HepG2 (cell line): ENCODE data around the gene ANKRD39. TPM values are rescaled to one million over a fixed set of nuclear protein-coding genes. Genes with fewer than 3 reads are reported as not detected.

Experiments
- ARID2 ChIP-seq: sonication (generic); formaldehyde crosslinking; IDR thresholded peaks from 2 replicates; pipeline ENCODE4 v1.8.1; 2022; ENCODE audit warnings: mild to moderate bottlenecking, missing genetic modification reagents, borderline replicate concordance
- ATF3 ChIP-seq: sonication (generic); formaldehyde crosslinking; IDR thresholded peaks from 2 replicates; pipeline ENCODE4 v1.4.0; 2020; ENCODE audit warnings: missing genetic modification reagents
- HBP1 ChIP-seq: IDR thresholded peaks from 2 replicates; pipeline ENCODE4 v1.6.1; 2016; ENCODE audit warnings: low read depth, control low read depth
- NCOA1 ChIP-seq: sonication (generic); formaldehyde crosslinking; IDR thresholded peaks from 2 replicates; pipeline ENCODE4 v1.9.0; 2021; ENCODE audit warnings: missing genetic modification reagents
- RERE ChIP-seq: IDR thresholded peaks from 2 replicates; pipeline ENCODE4 v1.6.1; 2016; ENCODE audit warnings: low read depth, missing genetic modification reagents, missing compliant biosample characterization
- SRY ChIP-seq: sonication (generic); formaldehyde crosslinking; IDR thresholded peaks from 2 replicates; pipeline ENCODE4 v1.8.0; 2022; ENCODE audit warnings: mild to moderate bottlenecking, missing genetic modification reagents
- TEAD3 ChIP-seq: optimal IDR thresholded peaks from 2 replicates; pipeline ENCODE3; 2016; ENCODE audit warnings: borderline replicate concordance
- ZFP62 ChIP-seq: sonication (generic); formaldehyde crosslinking; IDR thresholded peaks from 2 replicates; pipeline ENCODE4 v1.4.0; 2020; ENCODE audit warnings: missing genetic modification reagents
- ZNF572 ChIP-seq: sonication (generic); formaldehyde crosslinking; IDR thresholded peaks from 2 replicates; pipeline ENCODE4 v1.5.1; 2020; ENCODE audit warnings: mild to moderate bottlenecking, missing genetic modification reagents
- ZNF775 ChIP-seq: sonication (generic); formaldehyde crosslinking; IDR thresholded peaks from 2 replicates; pipeline ENCODE4 v1.4.0; 2020; ENCODE audit warnings: missing genetic modification reagents, mild to moderate bottlenecking, moderate library complexity, borderline replicate concordance
- ZSCAN21 ChIP-seq: sonication (generic); formaldehyde crosslinking; IDR thresholded peaks from 2 replicates; pipeline ENCODE4 v1.8.0; 2022; ENCODE audit warnings: mild to moderate bottlenecking, missing genetic modification reagents, moderate library complexity, borderline replicate concordance
- ZSCAN9 ChIP-seq: IDR thresholded peaks from 2 replicates; pipeline ENCODE4 v1.6.1; 2016; ENCODE audit warnings: borderline replicate concordance
- polyA plus RNA-seq, 8 experiments: library from polyadenylated mRNA; depleted of rRNA in 3 of 8; stranded (reverse) in 7 of 8; unstranded in 1 of 8; fragments of >200 nt; fragmentation: Illumina TruSeq in 4 of 8; extraction: Trizol in 4 of 8; gene quantifications; 2 replicates each; pipeline versions ENCODE4 v1.2.1 to v1.2.3, GENCODE V29; 2011 to 2016; ENCODE audit warnings: low read depth in 4 of 8, missing spikeins in 1 of 8, mixed read lengths in 1 of 8; ENCODE audit not compliant: insufficient read depth in 1 of 8
- total RNA-seq, 5 experiments: library from RNA; depleted of rRNA; stranded (reverse); fragments of >200 nt; fragmentation: Illumina TruSeq; extraction: Trizol; gene quantifications; 2 replicates each; pipeline ENCODE4 v1.2.3, GENCODE V29; 2016; ENCODE audit warnings: low read depth in 1 of 5
- TF ChIP-seq, protein P1 (sequence below): sonication (generic); formaldehyde crosslinking; IDR thresholded peaks from 2 replicates; pipeline ENCODE4 v1.4.0; 2020; ENCODE audit warnings: missing genetic modification reagents
- TF ChIP-seq, protein P2 (sequence below): sonication (generic); formaldehyde crosslinking; IDR thresholded peaks from 2 replicates; pipeline ENCODE4 v1.4.0; 2020; ENCODE audit warnings: missing genetic modification reagents, mild to moderate bottlenecking, borderline replicate concordance
- TF ChIP-seq, protein P3 (sequence below): sonication (generic); formaldehyde crosslinking; IDR thresholded peaks from 2 replicates; pipeline ENCODE4 v1.9.0; 2022; ENCODE audit warnings: low read depth, missing genetic modification reagents

Gene ANKRD39
- total and polyA plus RNA-seq, 2 of the 13 experiments (the other 11 are each of a cell fraction or from before 2014, with no cell fraction given), result 23.2 to 24.8 TPM

DNA sequence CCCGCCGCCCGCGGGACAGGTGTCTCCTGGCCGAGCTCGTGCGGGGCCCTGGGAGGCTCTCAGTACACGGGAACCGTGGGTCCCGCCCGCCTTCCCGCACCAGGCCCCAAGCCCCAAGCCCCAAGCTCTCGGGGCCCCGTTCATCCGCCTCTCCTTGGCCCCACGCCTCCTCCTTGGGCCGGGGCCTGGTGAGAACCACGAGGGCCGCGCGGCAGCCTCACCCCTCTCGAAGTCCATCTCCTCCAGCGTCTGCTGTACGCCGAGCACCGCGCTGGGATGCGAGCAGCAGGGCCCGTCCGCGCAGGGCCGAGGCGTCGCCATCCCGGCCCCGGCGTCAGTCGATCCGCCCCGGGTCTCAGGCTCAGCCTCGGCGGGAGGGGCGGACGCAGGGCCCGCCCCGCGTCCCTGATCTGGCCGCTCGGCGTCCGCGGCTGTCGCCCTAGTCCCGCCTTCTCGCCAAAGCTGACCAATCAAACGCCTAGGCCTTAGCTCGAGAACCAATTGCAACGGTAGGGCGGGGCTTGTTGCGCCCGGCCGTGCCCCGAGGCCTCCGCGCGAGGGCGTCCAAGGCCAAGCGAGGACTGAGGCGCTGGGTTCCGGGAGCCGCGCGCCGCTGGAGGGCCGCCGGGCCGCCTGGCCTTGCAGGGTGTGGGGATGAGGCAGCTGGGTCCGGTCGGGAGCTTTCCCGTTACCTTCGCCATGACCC, at the start of gene ANKRD39 (continued):
- TF ChIP-seq, protein P1, sequence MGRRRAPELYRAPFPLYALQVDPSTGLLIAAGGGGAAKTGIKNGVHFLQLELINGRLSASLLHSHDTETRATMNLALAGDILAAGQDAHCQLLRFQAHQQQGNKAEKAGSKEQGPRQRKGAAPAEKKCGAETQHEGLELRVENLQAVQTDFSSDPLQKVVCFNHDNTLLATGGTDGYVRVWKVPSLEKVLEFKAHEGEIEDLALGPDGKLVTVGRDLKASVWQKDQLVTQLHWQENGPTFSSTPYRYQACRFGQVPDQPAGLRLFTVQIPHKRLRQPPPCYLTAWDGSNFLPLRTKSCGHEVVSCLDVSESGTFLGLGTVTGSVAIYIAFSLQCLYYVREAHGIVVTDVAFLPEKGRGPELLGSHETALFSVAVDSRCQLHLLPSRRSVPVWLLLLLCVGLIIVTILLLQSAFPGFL (CRISPR knock-in tag), result 0 out of 2 replicates have a peak, but pooled peaks have one; percentile 76
- TF ChIP-seq ZSCAN21 (CRISPR knock-in tag) (peak; percentile 85), RERE (no peak), TEAD3 (CRISPR knock-in tag) (peak; percentile 34), HBP1 (CRISPR knock-in tag) (peak; percentile 93), ATF3 (CRISPR knock-in tag) (no peak; the same call in 1 of the 2 replicates), ZNF775 (CRISPR knock-in tag) (peak; percentile 61; the same call in 1 of the 2 replicates), ZFP62 (CRISPR knock-in tag) (no peak), ZNF572 (CRISPR knock-in tag) (0 out of 2 replicates have a peak, but pooled peaks have one; percentile 61), NCOA1 (CRISPR knock-in tag) (peak; percentile 83; the same call in 1 of the 2 replicates), ARID2 (CRISPR knock-in tag) (0 out of 2 replicates have a peak, but pooled peaks have one; percentile 22), SRY (CRISPR knock-in tag) (peak; percentile 97), ZSCAN9 (CRISPR knock-in tag) (peak; percentile 71; the same call in 1 of the 2 replicates)
- TF ChIP-seq, protein P2, sequence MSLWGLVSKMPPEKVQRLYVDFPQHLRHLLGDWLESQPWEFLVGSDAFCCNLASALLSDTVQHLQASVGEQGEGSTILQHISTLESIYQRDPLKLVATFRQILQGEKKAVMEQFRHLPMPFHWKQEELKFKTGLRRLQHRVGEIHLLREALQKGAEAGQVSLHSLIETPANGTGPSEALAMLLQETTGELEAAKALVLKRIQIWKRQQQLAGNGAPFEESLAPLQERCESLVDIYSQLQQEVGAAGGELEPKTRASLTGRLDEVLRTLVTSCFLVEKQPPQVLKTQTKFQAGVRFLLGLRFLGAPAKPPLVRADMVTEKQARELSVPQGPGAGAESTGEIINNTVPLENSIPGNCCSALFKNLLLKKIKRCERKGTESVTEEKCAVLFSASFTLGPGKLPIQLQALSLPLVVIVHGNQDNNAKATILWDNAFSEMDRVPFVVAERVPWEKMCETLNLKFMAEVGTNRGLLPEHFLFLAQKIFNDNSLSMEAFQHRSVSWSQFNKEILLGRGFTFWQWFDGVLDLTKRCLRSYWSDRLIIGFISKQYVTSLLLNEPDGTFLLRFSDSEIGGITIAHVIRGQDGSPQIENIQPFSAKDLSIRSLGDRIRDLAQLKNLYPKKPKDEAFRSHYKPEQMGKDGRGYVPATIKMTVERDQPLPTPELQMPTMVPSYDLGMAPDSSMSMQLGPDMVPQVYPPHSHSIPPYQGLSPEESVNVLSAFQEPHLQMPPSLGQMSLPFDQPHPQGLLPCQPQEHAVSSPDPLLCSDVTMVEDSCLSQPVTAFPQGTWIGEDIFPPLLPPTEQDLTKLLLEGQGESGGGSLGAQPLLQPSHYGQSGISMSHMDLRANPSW (CRISPR knock-in tag), result no peak
- TF ChIP-seq, protein P3, sequence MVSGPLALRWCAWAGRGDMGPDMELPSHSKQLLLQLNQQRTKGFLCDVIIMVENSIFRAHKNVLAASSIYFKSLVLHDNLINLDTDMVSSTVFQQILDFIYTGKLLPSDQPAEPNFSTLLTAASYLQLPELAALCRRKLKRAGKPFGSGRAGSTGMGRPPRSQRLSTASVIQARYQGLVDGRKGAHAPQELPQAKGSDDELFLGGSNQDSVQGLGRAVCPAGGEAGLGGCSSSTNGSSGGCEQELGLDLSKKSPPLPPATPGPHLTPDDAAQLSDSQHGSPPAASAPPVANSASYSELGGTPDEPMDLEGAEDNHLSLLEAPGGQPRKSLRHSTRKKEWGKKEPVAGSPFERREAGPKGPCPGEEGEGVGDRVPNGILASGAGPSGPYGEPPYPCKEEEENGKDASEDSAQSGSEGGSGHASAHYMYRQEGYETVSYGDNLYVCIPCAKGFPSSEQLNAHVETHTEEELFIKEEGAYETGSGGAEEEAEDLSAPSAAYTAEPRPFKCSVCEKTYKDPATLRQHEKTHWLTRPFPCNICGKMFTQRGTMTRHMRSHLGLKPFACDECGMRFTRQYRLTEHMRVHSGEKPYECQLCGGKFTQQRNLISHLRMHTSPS (CRISPR knock-in tag), result no peak
